Measurements from ENCODE around the gene PSMD13. TPM values are rescaled to one million over a fixed set of nuclear protein-coding genes. Genes with fewer than 3 reads are reported as not detected.

PSMD13 gene
- total RNA-seq, 1 experiment from 2014 or later: 179 TPM

DNA sequence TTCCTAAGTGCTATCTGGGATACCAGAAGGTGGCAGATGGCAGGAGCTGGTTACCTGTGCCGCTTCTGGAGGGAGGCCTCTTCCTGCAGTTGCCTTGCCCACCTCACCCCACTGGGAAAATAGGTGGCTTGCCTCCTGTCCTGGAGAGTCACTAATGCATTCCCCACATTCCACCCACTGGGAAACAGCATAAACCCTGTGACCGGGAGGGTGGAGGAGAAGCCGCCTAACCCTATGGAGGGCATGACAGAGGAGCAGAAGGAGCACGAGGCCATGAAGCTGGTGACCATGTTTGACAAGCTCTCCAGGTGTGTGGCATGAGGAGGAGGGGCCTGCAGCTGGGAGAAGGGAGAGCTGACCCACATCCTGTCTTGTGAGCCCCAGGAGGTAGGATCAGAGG is 23.7 kb upstream of the PSMD13 start:
- no TSS peak for BruUV-seq (replicated peaks)
- Histone ChIP-seq H3K4me3 (replicated peaks in 1 of 2; ENCODE audit: low read depth in 1 of 2, low read length in 2 of 2) (no peak overlapping the region), H3K9me3 (ENCODE audit: control insufficient read depth in 1 of 2, insufficient read depth in 1 of 2, low read depth in 1 of 2, low read length in 2 of 2) (no peaks in the 10 kb centered on the region), H3K4me2 (ENCODE audit: low read length) (no peak overlapping the region), H3K79me2 (ENCODE audit: insufficient read depth, low read length) (peaks cover 40% of the 10 kb centered on the region), H4K20me1 (ENCODE audit: insufficient read depth) (no peaks in the 10 kb centered on the region), H3K27ac (ENCODE audit: low read depth, low read length) (no peak overlapping the region), H3K4me1 (ENCODE audit: control insufficient read depth in 1 of 2, insufficient read depth in 2 of 2, low read length in 2 of 2) (peaks cover 9 to 20% of the 10 kb centered on the region in 2 experiments), H3K9me2 (ENCODE audit: insufficient read depth) (no peaks in the 10 kb centered on the region), H3K36me3 (ENCODE audit: control insufficient read depth in 1 of 2, insufficient read depth in 2 of 2, low read length in 2 of 2) (peaks cover 39 to 45% of the 10 kb centered on the region in 2 experiments), H2AFZ (ENCODE audit: low read depth, low read length, poor library complexity, severe bottlenecking) (no peak overlapping the region), H3K27me3 (ENCODE audit: insufficient read depth, low read length) (no peaks in the 10 kb centered on the region), H3K9ac (ENCODE audit: low read length) (no peak overlapping the region)
- ChIA-PET POLR2A (interaction anchor here (0.7 kb wide), 1 partner anchor 10 kb away, joined by 3 read pairs; no protein-coding TSS in a partner anchor), RAD21 (ENCODE audit: low non-redundant PET in 1 of 2, low total read pairs in 2 of 2, uncharacterized antibody in 2 of 2, unreplicated experiment in 2 of 2) (no interaction called here), CTCF (interaction anchor here (0.7 kb wide), 1 partner anchor 235 kb away, joined by 3 read pairs; no protein-coding TSS in a partner anchor)
- TF ChIP-seq ZFX (IDR thresholded peaks at IDR 0.05): no peak
- TF ChIP-seq SIN3A (IDR thresholded peaks at IDR 0.05; ENCODE audit: low read depth): no peak
- no peak for TF ChIP-seq YY1 (IDR thresholded peaks at IDR 0.05; ENCODE audit: extremely low read depth, insufficient replicate concordance, low read depth, low read length)
- no peak for ATAC-seq
- intact Hi-C loops (cut with micrococcal nuclease): no loop called here
- no peak for DNase-seq (ENCODE audit: low read depth, low spot score)

DNA sequence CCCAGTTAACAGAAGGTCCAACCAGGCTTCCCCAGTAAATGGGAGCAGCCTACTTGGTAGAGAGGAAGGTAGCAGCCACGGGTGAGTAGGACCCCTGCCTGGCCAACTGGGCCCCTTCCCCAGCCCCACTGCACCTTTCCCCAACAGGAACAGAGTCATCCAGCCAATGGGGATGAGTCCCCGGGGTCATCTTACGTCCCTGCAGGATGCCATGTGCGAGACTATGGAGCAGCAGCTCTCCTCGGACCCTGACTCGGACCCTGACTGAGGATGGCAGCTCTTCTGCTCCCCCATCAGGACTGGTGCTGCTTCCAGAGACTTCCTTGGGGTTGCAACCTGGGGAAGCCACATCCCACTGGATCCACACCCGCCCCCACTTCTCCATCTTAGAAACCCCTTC is 22.7 kb upstream of the PSMD13 start:
- ChIA-PET CTCF (interaction anchor here (0.7 kb wide), 1 partner anchor 234 kb away, joined by 3 read pairs; no protein-coding TSS in a partner anchor), POLR2A (interaction anchor here (0.7 kb wide), 1 partner anchor 9 kb away, joined by 3 read pairs; no protein-coding TSS in a partner anchor), RAD21 (ENCODE audit: low non-redundant PET in 1 of 2, low total read pairs in 2 of 2, uncharacterized antibody in 2 of 2, unreplicated experiment in 2 of 2) (no interaction called here)
- H2AFZ ChIP-seq (ENCODE audit: low read depth, low read length, poor library complexity, severe bottlenecking): no peak overlapping the region
- intact Hi-C loops (cut with micrococcal nuclease): no loop called here
- DNase-seq (ENCODE audit: low read depth, low spot score) (no peak), ATAC-seq (no peak)
- no peak overlapping the region for H3K4me2 ChIP-seq (ENCODE audit: low read length)
- no peaks in the 10 kb centered on the region for H3K9me3 ChIP-seq (ENCODE audit: control insufficient read depth in 1 of 2, insufficient read depth in 1 of 2, low read depth in 1 of 2, low read length in 2 of 2)
- H3K9me2 ChIP-seq (ENCODE audit: insufficient read depth): no peaks in the 10 kb centered on the region
- H4K20me1 ChIP-seq (ENCODE audit: insufficient read depth): no peaks in the 10 kb centered on the region
- no peak overlapping the region for H3K9ac ChIP-seq (ENCODE audit: low read length)
- peaks cover 39 to 45% of the 10 kb centered on the region in 2 experiments for H3K36me3 ChIP-seq (ENCODE audit: control insufficient read depth in 1 of 2, insufficient read depth in 2 of 2, low read length in 2 of 2)
- BruUV-seq (replicated peaks): no TSS peak
- H3K27ac ChIP-seq (ENCODE audit: low read depth, low read length): no peak overlapping the region
- peaks cover 9 to 21% of the 10 kb centered on the region in 2 experiments for H3K4me1 ChIP-seq (ENCODE audit: control insufficient read depth in 1 of 2, insufficient read depth in 2 of 2, low read length in 2 of 2)
- H3K4me3 ChIP-seq (replicated peaks in 1 of 2; ENCODE audit: low read depth in 1 of 2, low read length in 2 of 2): no peak overlapping the region
- H3K27me3 ChIP-seq (ENCODE audit: insufficient read depth, low read length): no peaks in the 10 kb centered on the region
- peaks cover 34% of the 10 kb centered on the region for H3K79me2 ChIP-seq (ENCODE audit: insufficient read depth, low read length)
- TF ChIP-seq EZH2phosphoT487 (IDR thresholded peaks at IDR 0.05; ENCODE audit: borderline replicate concordance) (no peak), CEBPB (IDR thresholded peaks at IDR 0.05; ENCODE audit: low read depth) (no peak), SIN3A (IDR thresholded peaks at IDR 0.05; ENCODE audit: low read depth) (no peak), ZNF274 (IDR thresholded peaks at IDR 0.05; ENCODE audit: low read depth, low read length) (no peak), FOSL1 (IDR thresholded peaks at IDR 0.05; ENCODE audit: low read depth) (no peak), YY1 (IDR thresholded peaks at IDR 0.05; ENCODE audit: extremely low read depth, insufficient replicate concordance, low read depth, low read length) (no peak)
- TF ChIP-seq, protein P1, sequence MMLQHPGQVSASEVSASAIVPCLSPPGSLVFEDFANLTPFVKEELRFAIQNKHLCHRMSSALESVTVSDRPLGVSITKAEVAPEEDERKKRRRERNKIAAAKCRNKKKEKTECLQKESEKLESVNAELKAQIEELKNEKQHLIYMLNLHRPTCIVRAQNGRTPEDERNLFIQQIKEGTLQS (IDR thresholded peaks at IDR 0.05): no peak
- TF ChIP-seq, protein P2, sequence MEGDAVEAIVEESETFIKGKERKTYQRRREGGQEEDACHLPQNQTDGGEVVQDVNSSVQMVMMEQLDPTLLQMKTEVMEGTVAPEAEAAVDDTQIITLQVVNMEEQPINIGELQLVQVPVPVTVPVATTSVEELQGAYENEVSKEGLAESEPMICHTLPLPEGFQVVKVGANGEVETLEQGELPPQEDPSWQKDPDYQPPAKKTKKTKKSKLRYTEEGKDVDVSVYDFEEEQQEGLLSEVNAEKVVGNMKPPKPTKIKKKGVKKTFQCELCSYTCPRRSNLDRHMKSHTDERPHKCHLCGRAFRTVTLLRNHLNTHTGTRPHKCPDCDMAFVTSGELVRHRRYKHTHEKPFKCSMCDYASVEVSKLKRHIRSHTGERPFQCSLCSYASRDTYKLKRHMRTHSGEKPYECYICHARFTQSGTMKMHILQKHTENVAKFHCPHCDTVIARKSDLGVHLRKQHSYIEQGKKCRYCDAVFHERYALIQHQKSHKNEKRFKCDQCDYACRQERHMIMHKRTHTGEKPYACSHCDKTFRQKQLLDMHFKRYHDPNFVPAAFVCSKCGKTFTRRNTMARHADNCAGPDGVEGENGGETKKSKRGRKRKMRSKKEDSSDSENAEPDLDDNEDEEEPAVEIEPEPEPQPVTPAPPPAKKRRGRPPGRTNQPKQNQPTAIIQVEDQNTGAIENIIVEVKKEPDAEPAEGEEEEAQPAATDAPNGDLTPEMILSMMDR (IDR thresholded peaks at IDR 0.05 in 2 of 3, conservative IDR thresholded peaks at IDR 0.05 in 1 of 3; ENCODE audit: borderline replicate concordance in 1 of 3, insufficient read depth in 1 of 3, low read depth in 2 of 3, low read length in 2 of 3): no peak
- TF ChIP-seq, protein P3, sequence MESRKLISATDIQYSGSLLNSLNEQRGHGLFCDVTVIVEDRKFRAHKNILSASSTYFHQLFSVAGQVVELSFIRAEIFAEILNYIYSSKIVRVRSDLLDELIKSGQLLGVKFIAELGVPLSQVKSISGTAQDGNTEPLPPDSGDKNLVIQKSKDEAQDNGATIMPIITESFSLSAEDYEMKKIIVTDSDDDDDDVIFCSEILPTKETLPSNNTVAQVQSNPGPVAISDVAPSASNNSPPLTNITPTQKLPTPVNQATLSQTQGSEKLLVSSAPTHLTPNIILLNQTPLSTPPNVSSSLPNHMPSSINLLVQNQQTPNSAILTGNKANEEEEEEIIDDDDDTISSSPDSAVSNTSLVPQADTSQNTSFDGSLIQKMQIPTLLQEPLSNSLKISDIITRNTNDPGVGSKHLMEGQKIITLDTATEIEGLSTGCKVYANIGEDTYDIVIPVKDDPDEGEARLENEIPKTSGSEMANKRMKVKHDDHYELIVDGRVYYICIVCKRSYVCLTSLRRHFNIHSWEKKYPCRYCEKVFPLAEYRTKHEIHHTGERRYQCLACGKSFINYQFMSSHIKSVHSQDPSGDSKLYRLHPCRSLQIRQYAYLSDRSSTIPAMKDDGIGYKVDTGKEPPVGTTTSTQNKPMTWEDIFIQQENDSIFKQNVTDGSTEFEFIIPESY (IDR thresholded peaks at IDR 0.05; ENCODE audit: extremely low read depth, insufficient replicate concordance, low read length): no peak
- TF ChIP-seq, protein P4, sequence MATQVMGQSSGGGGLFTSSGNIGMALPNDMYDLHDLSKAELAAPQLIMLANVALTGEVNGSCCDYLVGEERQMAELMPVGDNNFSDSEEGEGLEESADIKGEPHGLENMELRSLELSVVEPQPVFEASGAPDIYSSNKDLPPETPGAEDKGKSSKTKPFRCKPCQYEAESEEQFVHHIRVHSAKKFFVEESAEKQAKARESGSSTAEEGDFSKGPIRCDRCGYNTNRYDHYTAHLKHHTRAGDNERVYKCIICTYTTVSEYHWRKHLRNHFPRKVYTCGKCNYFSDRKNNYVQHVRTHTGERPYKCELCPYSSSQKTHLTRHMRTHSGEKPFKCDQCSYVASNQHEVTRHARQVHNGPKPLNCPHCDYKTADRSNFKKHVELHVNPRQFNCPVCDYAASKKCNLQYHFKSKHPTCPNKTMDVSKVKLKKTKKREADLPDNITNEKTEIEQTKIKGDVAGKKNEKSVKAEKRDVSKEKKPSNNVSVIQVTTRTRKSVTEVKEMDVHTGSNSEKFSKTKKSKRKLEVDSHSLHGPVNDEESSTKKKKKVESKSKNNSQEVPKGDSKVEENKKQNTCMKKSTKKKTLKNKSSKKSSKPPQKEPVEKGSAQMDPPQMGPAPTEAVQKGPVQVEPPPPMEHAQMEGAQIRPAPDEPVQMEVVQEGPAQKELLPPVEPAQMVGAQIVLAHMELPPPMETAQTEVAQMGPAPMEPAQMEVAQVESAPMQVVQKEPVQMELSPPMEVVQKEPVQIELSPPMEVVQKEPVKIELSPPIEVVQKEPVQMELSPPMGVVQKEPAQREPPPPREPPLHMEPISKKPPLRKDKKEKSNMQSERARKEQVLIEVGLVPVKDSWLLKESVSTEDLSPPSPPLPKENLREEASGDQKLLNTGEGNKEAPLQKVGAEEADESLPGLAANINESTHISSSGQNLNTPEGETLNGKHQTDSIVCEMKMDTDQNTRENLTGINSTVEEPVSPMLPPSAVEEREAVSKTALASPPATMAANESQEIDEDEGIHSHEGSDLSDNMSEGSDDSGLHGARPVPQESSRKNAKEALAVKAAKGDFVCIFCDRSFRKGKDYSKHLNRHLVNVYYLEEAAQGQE (IDR thresholded peaks at IDR 0.05; ENCODE audit: low read depth): no peak

Measured in HCT116 (cell line).